H1 (cell line): ENCODE data around the gene NFX1. TPM values are rescaled to one million over a fixed set of nuclear protein-coding genes. Genes with fewer than 3 reads are reported as not detected.

Experiments used
- CTCF ChIA-PET: fragments of 300-600 bp; sonication (Branson Sonifier 250); formaldehyde crosslinking; loops from one replicate; lab custom pipeline; 2021; ENCODE audit not compliant: partially characterized antibody; lab: Charles Lee
- POLR2A ChIA-PET: fragments of 300-600 bp; sonication (Branson Sonifier 250); formaldehyde crosslinking; loops from one replicate; lab custom pipeline; 2021; ENCODE audit warnings: inconsistent platforms; ENCODE audit not compliant: partially characterized antibody; lab: Charles Lee
- DNase-seq, 2 experiments: peaks; one replicate each; pipeline versions ENCODE4 v3.0.0 to v3.0.0-alpha.2; 2010 to 2022; ENCODE audit warnings: low spot score in 2 of 2, low read depth in 1 of 2, mixed read lengths in 1 of 2
- FAIRE-seq: peaks from 2 replicates; lab custom pipeline; 2011; peaks lifted over from hg19 to GRCh38; lab: Jason Lieb, UNC
- H2AFZ ChIP-seq: 2 replicates; pipeline ENCODE4 v1.8.1; 2012; ENCODE audit warnings: low read length, inconsistent platforms
- H2AK5ac ChIP-seq: 2 replicates; pipeline ENCODE4 v1.6.1; 2013; ENCODE audit warnings: low read depth, low read length
- H2BK120ac ChIP-seq: replicated peaks from 2 replicates; pipeline ENCODE3; 2013; ENCODE audit warnings: low read depth, low read length, inconsistent platforms
- H2BK12ac ChIP-seq: 2 replicates; pipeline ENCODE4 v1.6.1; 2013; ENCODE audit warnings: low read depth, low read length
- H2BK15ac ChIP-seq: 2 replicates; pipeline ENCODE4 v1.6.1; 2013; ENCODE audit warnings: low read length
- H2BK20ac ChIP-seq: 2 replicates; pipeline ENCODE4 v1.6.1; 2013; ENCODE audit warnings: low read length
- H2BK5ac ChIP-seq: 2 replicates; pipeline ENCODE4 v1.6.1; 2013; ENCODE audit warnings: low read depth, low read length
- H3K14ac ChIP-seq: 2 replicates; pipeline ENCODE4 v1.6.1; 2013; ENCODE audit warnings: inconsistent platforms; ENCODE audit not compliant: insufficient read length
- H3K18ac ChIP-seq: 2 replicates; pipeline ENCODE4 v1.6.1; 2013; ENCODE audit warnings: low read length; ENCODE audit errors: extremely low read depth
- H3K23ac ChIP-seq: 2 replicates; pipeline ENCODE4 v1.6.1; 2013; ENCODE audit warnings: inconsistent platforms; ENCODE audit not compliant: insufficient read length
- H3K23me2 ChIP-seq: 2 replicates; pipeline ENCODE4 v1.6.1; 2013; ENCODE audit warnings: low read depth, low read length
- H3K27ac ChIP-seq: 2 replicates; pipeline ENCODE4 v1.6.1; 2011; ENCODE audit warnings: low read depth, low read length, inconsistent platforms
- H3K27me3 ChIP-seq, 4 experiments: replicated peaks in 1 of 4; 1 replicate in 1 of 4; 2 replicates in 3 of 4; pipeline versions ENCODE4 v1.6.1 to v1.8.1; 2011 to 2013; ENCODE audit warnings: low read length in 3 of 4, mild to moderate bottlenecking in 3 of 4, inconsistent platforms in 2 of 4, mixed read lengths in 2 of 4, moderate library complexity in 1 of 4; ENCODE audit not compliant: control insufficient read depth in 3 of 4, insufficient read depth in 3 of 4; ENCODE audit errors: extremely low read depth in 1 of 4
- H3K36me3 ChIP-seq, 4 experiments: 2 replicates each; pipeline versions ENCODE4 v1.6.1 to v1.8.1; 2011 to 2013; ENCODE audit warnings: mild to moderate bottlenecking in 4 of 4, low read length in 3 of 4, moderate library complexity in 2 of 4, control low read depth in 1 of 4, inconsistent platforms in 1 of 4; ENCODE audit not compliant: insufficient read depth in 4 of 4, control insufficient read depth in 2 of 4
- H3K4ac ChIP-seq: replicated peaks from 2 replicates; pipeline ENCODE3; 2013; ENCODE audit warnings: low read length, low read depth, mixed read lengths, inconsistent platforms; ENCODE audit not compliant: insufficient read length
- H3K4me1 ChIP-seq, 4 experiments: replicated peaks in 1 of 4; 1 replicate in 1 of 4; 2 replicates in 3 of 4; pipeline versions ENCODE4 v1.6.1 to v1.8.1; 2011 to 2013; ENCODE audit warnings: low read length in 3 of 4, inconsistent platforms in 2 of 4, mixed read lengths in 1 of 4; ENCODE audit not compliant: insufficient read depth in 4 of 4, control insufficient read depth in 3 of 4
- H3K4me2 ChIP-seq, 2 experiments: 2 replicates each; pipeline versions ENCODE4 v1.6.1 to v1.8.1; 2011 to 2013; ENCODE audit warnings: low read depth in 2 of 2, low read length in 2 of 2, control low read depth in 1 of 2, inconsistent platforms in 1 of 2, mild to moderate bottlenecking in 1 of 2; ENCODE audit not compliant: insufficient read depth in 1 of 2
- H3K4me3 ChIP-seq, 4 experiments: fragments of 200-600, 300-600 bp in 1 of 4; sonication (generic), shearing (Covaris generic), sonication (Bioruptor Twin) in 1 of 4; 2 replicates each; pipeline versions ENCODE4 v1.5.1 to v1.8.1; 2011 to 2016; ENCODE audit warnings: low read length in 4 of 4, low read depth in 3 of 4, control low read depth in 2 of 4, inconsistent platforms in 2 of 4, mild to moderate bottlenecking in 2 of 4, mixed read lengths in 1 of 4, moderate library complexity in 1 of 4; ENCODE audit not compliant: insufficient read depth in 2 of 4; ENCODE audit errors: extremely low read depth in 1 of 4
- H3K56ac ChIP-seq: replicated peaks from 2 replicates; pipeline ENCODE3; 2013; ENCODE audit warnings: low read depth, mild to moderate bottlenecking, mixed read lengths, low read length, inconsistent platforms; ENCODE audit not compliant: insufficient read length
- H3K79me1 ChIP-seq: 2 replicates; pipeline ENCODE4 v1.6.1; 2013; ENCODE audit warnings: low read depth, low read length, control low read depth
- H3K79me2 ChIP-seq, 2 experiments: 2 replicates each; pipeline versions ENCODE4 v1.6.1 to v1.8.1; 2012 to 2013; ENCODE audit warnings: low read length in 2 of 2, mild to moderate bottlenecking in 2 of 2, inconsistent platforms in 1 of 2; ENCODE audit not compliant: insufficient read depth in 2 of 2, control insufficient read depth in 1 of 2
- H3K9ac ChIP-seq, 4 experiments: replicated peaks in 1 of 4; 1 replicate in 1 of 4; 2 replicates in 3 of 4; pipeline versions ENCODE4 v1.6.1 to v1.8.1; 2011 to 2013; ENCODE audit warnings: low read depth in 3 of 4, low read length in 3 of 4, control low read depth in 2 of 4, mild to moderate bottlenecking in 2 of 4, moderate library complexity in 2 of 4, inconsistent platforms in 1 of 4; ENCODE audit errors: extremely low read depth in 1 of 4
- H3K9me3 ChIP-seq, 2 experiments: 2 replicates each; pipeline versions ENCODE4 v1.6.1 to v1.8.1; 2012 to 2013; ENCODE audit warnings: mild to moderate bottlenecking in 2 of 2, moderate library complexity in 2 of 2, control low read depth in 1 of 2, inconsistent platforms in 1 of 2, low read depth in 1 of 2, low read length in 1 of 2, mixed read lengths in 1 of 2; ENCODE audit not compliant: insufficient read depth in 2 of 2
- H4K20me1 ChIP-seq, 2 experiments: replicated peaks in 1 of 2; 2 replicates each; pipeline versions ENCODE3 to v1.8.1; 2011 to 2013; ENCODE audit warnings: inconsistent platforms in 2 of 2, low read length in 2 of 2, mild to moderate bottlenecking in 1 of 2; ENCODE audit not compliant: insufficient read depth in 2 of 2, control insufficient read depth in 1 of 2
- H4K5ac ChIP-seq: 2 replicates; pipeline ENCODE4 v1.6.1; 2013; ENCODE audit warnings: low read length, low read depth, mixed read lengths, inconsistent platforms; ENCODE audit not compliant: insufficient read length
- H4K8ac ChIP-seq: 2 replicates; pipeline ENCODE4 v1.8.0; 2013; ENCODE audit warnings: mild to moderate bottlenecking, moderate library complexity, low read length, inconsistent platforms; ENCODE audit not compliant: insufficient read depth; ENCODE audit errors: extremely low read depth
- H4K91ac ChIP-seq: replicated peaks from 2 replicates; pipeline ENCODE3; 2013; ENCODE audit warnings: low read length, mixed read lengths, inconsistent platforms; ENCODE audit not compliant: insufficient read length
- ASH2L ChIP-seq: fragments of 200-600, 300-600 bp; sonication (generic); IDR thresholded peaks from one replicate; pipeline ENCODE4 v1.7.1; 2017; ENCODE audit warnings: low read length
- CREB1 ChIP-seq: IDR thresholded peaks from 2 replicates; pipeline ENCODE4 v1.6.1; 2012; ENCODE audit warnings: inconsistent platforms
- EP300 ChIP-seq, 2 experiments: IDR thresholded peaks; 1 replicate in 1 of 2; 2 replicates in 1 of 2; pipeline ENCODE4 v1.6.1; 2011 to 2012; ENCODE audit warnings: low read depth in 2 of 2, low read length in 2 of 2, mild to moderate bottlenecking in 2 of 2, borderline replicate concordance in 1 of 2, inconsistent platforms in 1 of 2, moderate library complexity in 1 of 2
- FOSL1 ChIP-seq: IDR thresholded peaks from 2 replicates; pipeline ENCODE4 v1.6.1; 2011; ENCODE audit warnings: mild to moderate bottlenecking, low read depth, low read length, moderate library complexity; ENCODE audit not compliant: insufficient read depth
- KDM5A ChIP-seq: fragments of 200-600 bp; IDR thresholded peaks from 2 replicates; pipeline ENCODE4 v1.7.1; 2012; ENCODE audit warnings: mild to moderate bottlenecking, low read length, inconsistent platforms, mixed read lengths
- RBBP5 ChIP-seq: IDR thresholded peaks from 2 replicates; pipeline ENCODE4 v1.7.1; 2012; ENCODE audit warnings: low read depth, mild to moderate bottlenecking, inconsistent platforms, low read length, moderate library complexity, borderline replicate concordance
- RFX5 ChIP-seq: IDR thresholded peaks from 2 replicates; pipeline ENCODE4 v1.6.1; 2011; ENCODE audit warnings: low read depth, low read length, improper control_type of control experiment, borderline replicate concordance
- RNF2 ChIP-seq: fragments of 200-900, 300-1000 bp; sonication (generic); IDR thresholded peaks from 2 replicates; pipeline ENCODE4 v1.7.1; 2016; ENCODE audit warnings: borderline replicate concordance, low read depth, mild to moderate bottlenecking, antibody characterized with exemption, low read length; ENCODE audit not compliant: poor library complexity, severe bottlenecking; ENCODE audit errors: missing control alignments
- TAF1 ChIP-seq: IDR thresholded peaks from 2 replicates; pipeline ENCODE4 v1.6.1; 2011; ENCODE audit warnings: mild to moderate bottlenecking, low read depth, low read length
- TAF7 ChIP-seq: optimal IDR thresholded peaks from 2 replicates; pipeline ENCODE3; 2011; ENCODE audit warnings: low read depth, mild to moderate bottlenecking, inconsistent platforms, low read length, moderate library complexity, borderline replicate concordance
- WGBS, 2 experiments: shearing (Covaris generic) in 1 of 2; methylation state at CpG; one replicate each; pipeline versions ENCODE4 v1.1.6 to v1.1.7; 2013 to 2015; ENCODE audit warnings: low lambda C conversion rate in 2 of 2, mixed read lengths in 2 of 2, inconsistent platforms in 1 of 2, low coverage in 1 of 2, missing lambda C conversion rate in 1 of 2; ENCODE audit not compliant: insufficient replicate concordance in 2 of 2, insufficient coverage in 1 of 2, insufficient read length in 1 of 2; ENCODE audit errors: extremely low coverage in 1 of 2, missing lambda C conversion rate in 1 of 2; 5-methylcytosine and 5-hydroxymethylcytosine counted together
- polyA plus RNA-seq, 7 experiments: library from polyadenylated mRNA; depleted of rRNA in 3 of 7; stranded (reverse) in 5 of 7; unstranded in 2 of 7; fragments of >200 nt in 5 of 7; fragments of 200-250 nt in 2 of 7; gene quantifications; 1 replicate in 5 of 7; 2 replicates in 1 of 7; 4 replicates in 1 of 7; pipeline versions ENCODE4 v1.2.1 to v1.2.3, GENCODE V29; 2011 to 2013; ENCODE audit warnings: missing spikeins in 2 of 7, mixed read lengths in 2 of 7
- total RNA-seq: library from RNA; stranded (reverse); fragmentation: NEBNext Ultra II Directional; extraction: Animal tissue kit (Norgen Biotek cat#: 25700); gene quantifications from 2 replicates; pipeline ENCODE4 v1.2.1, GENCODE V29; 2021
- TF ChIP-seq, protein P1 (sequence below), 3 experiments: IDR thresholded peaks; 1 replicate in 2 of 3; 2 replicates in 1 of 3; pipeline versions ENCODE4 v1.5.1 to v1.6.1; 2011; ENCODE audit warnings: low read length in 3 of 3, mild to moderate bottlenecking in 3 of 3, inconsistent platforms in 2 of 3, low read depth in 1 of 3, moderate library complexity in 1 of 3; ENCODE audit not compliant: insufficient read depth in 1 of 3; ENCODE audit errors: control extremely low read depth in 1 of 3

NFX1 gene
- total and polyA plus RNA-seq, 2 of the 8 experiments (the other 6 are each of a cell fraction or from before 2014, with no cell fraction given): 19.4 to 28.4 TPM

DNA sequence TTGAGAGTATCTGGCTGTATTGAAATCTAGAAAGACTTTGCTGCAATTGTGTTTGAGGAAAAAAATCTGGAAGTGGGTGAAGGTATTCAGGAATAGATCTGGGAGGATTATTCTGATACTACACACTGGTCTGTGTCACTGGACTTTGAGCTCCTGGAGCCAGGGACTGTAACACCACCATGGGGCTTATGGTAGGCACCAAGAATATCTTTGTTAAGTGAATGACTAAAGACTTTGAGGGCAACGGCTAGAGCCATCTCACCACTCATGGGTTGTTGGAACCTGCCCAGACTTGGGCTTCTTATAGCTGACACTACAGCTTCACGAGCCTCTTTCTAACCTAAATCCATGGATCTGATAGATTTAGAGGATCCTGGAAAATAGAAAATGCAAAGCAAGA is 10.2 kb downstream of the NFX1 start:
- H4K20me1 ChIP-seq: no peaks in the 10 kb centered on the region
- POLR2A ChIA-PET: interaction anchor here (1.4 kb wide), 1 partner anchor 10 kb away, joined by 5 read pairs; the partner anchor contains the start of gene NFX1
- no peak overlapping the region for H4K5ac ChIP-seq
- no peak overlapping the region for H2AK5ac ChIP-seq
- H3K4me1 ChIP-seq: no peaks in the 10 kb centered on the region
- H4K8ac ChIP-seq: no peak overlapping the region
- no peak for FAIRE-seq
- H3K56ac ChIP-seq: no peak overlapping the region
- no peak overlapping the region for H3K9ac ChIP-seq
- no peak overlapping the region for H2BK20ac ChIP-seq
- no peaks in the 10 kb centered on the region for H3K27me3 ChIP-seq
- H3K4ac ChIP-seq: no peak overlapping the region
- no peak overlapping the region for H3K18ac ChIP-seq
- no peak overlapping the region for H4K91ac ChIP-seq
- WGBS, 2 experiments: 93% methylated on average over 2 of the region's 2 CpGs; no CpG with 5 or more reads in 1 of the 2 experiments
- CTCF ChIA-PET: interaction anchor here (0.6 to 1.7 kb wide), 3 partner anchors 11 to 115 kb away, joined by 3 to 4 read pairs (median 3); no protein-coding TSS in a partner anchor
- H3K79me2 ChIP-seq: peaks cover 0 to 16% of the 10 kb centered on the region in 2 experiments; a peak in 2 of 4 replicates
- H3K36me3 ChIP-seq: peaks cover 12 to 81% (median 60%) of the 10 kb centered on the region in 4 experiments
- H3K79me1 ChIP-seq: no peaks in the 10 kb centered on the region; the same call in 1 of the 2 replicates
- no peak overlapping the region for H2BK120ac ChIP-seq
- H2BK5ac ChIP-seq: no peak overlapping the region
- DNase-seq: no peak
- no peak overlapping the region for H3K4me2 ChIP-seq
- no peak overlapping the region for H3K27ac ChIP-seq
- no peaks in the 10 kb centered on the region for H3K9me3 ChIP-seq
- no peak overlapping the region for H3K23ac ChIP-seq
- no peak overlapping the region for H2AFZ ChIP-seq
- no peak overlapping the region for H2BK12ac ChIP-seq
- H3K23me2 ChIP-seq: no peaks in the 10 kb centered on the region
- no peak overlapping the region for H3K4me3 ChIP-seq
- H3K14ac ChIP-seq: no peak overlapping the region
- no peak overlapping the region for H2BK15ac ChIP-seq
- no peak for TF ChIP-seq FOSL1
- no peak for TF ChIP-seq RNF2
- TF ChIP-seq, protein P1, sequence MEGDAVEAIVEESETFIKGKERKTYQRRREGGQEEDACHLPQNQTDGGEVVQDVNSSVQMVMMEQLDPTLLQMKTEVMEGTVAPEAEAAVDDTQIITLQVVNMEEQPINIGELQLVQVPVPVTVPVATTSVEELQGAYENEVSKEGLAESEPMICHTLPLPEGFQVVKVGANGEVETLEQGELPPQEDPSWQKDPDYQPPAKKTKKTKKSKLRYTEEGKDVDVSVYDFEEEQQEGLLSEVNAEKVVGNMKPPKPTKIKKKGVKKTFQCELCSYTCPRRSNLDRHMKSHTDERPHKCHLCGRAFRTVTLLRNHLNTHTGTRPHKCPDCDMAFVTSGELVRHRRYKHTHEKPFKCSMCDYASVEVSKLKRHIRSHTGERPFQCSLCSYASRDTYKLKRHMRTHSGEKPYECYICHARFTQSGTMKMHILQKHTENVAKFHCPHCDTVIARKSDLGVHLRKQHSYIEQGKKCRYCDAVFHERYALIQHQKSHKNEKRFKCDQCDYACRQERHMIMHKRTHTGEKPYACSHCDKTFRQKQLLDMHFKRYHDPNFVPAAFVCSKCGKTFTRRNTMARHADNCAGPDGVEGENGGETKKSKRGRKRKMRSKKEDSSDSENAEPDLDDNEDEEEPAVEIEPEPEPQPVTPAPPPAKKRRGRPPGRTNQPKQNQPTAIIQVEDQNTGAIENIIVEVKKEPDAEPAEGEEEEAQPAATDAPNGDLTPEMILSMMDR (IDR thresholded peaks at IDR 0.05; ENCODE audit: control extremely low read depth in 1 of 3, insufficient read depth in 1 of 3, low read depth in 1 of 3, low read length in 3 of 3): no peak
- TF ChIP-seq RFX5: no peak
- no peak for TF ChIP-seq TAF7
- TF ChIP-seq KDM5A: no peak
- TF ChIP-seq RBBP5: no peak
- TF ChIP-seq EP300 (IDR thresholded peaks at IDR 0.05; ENCODE audit: borderline replicate concordance in 1 of 2, low read depth in 2 of 2, low read length in 2 of 2): no peak
- no peak for TF ChIP-seq CREB1
- no peak for TF ChIP-seq TAF1
- TF ChIP-seq ASH2L: no peak
